Type B pancreatic cell (in vitro differentiated cells): ENCODE results near the gene HDAC10. TPM values are rescaled to one million over a fixed set of nuclear protein-coding genes. Genes with fewer than 3 reads are reported as not detected.
A peak's percentile ranks its signal among the peaks of the same experiment; 100 is the strongest.

Source experiments
- DNase-seq: peaks from one replicate; pipeline ENCODE4 v3.0.0; 2021; ENCODE audit warnings: mixed read lengths; ENCODE audit not compliant: unreplicated experiment; ENCODE audit errors: extremely low spot score
- H3K27ac Mint-ChIP-seq: 2 replicates; pipeline ENCODE4 v1.8.0; 2021; ENCODE audit warnings: mild to moderate bottlenecking, mixed read lengths
- H3K27me3 Mint-ChIP-seq: 2 replicates; pipeline ENCODE4 v1.8.0; 2021; ENCODE audit warnings: mixed read lengths
- H3K36me3 Mint-ChIP-seq: 2 replicates; pipeline ENCODE4 v1.8.0; 2021; ENCODE audit warnings: mixed read lengths
- H3K4me1 Mint-ChIP-seq: one replicate; pipeline ENCODE4 v1.8.0; 2021; ENCODE audit warnings: mixed read lengths; ENCODE audit not compliant: unreplicated experiment
- H3K4me3 Mint-ChIP-seq: 2 replicates; pipeline ENCODE4 v1.8.0; 2021; ENCODE audit warnings: mild to moderate bottlenecking, mixed read lengths
- H3K9me3 Mint-ChIP-seq: 2 replicates; pipeline ENCODE4 v1.8.0; 2021; ENCODE audit warnings: mixed read lengths
- total RNA-seq: library from RNA; stranded (reverse); gene quantifications from 2 replicates; pipeline ENCODE4 v1.2.1, GENCODE V29; 2021; ENCODE audit warnings: low replicate concordance
- TF ChIP-seq, protein P1 (sequence below): fragments of 200-600 bp; sonication (generic); conservative IDR thresholded peaks from 2 replicates; pipeline ENCODE4 v1.5.0; 2021; ENCODE audit warnings: antibody characterized with exemption, mild to moderate bottlenecking

The HDAC10 gene
- total RNA-seq, 1 donor from 2014 or later, result 37.1 TPM

DNA sequence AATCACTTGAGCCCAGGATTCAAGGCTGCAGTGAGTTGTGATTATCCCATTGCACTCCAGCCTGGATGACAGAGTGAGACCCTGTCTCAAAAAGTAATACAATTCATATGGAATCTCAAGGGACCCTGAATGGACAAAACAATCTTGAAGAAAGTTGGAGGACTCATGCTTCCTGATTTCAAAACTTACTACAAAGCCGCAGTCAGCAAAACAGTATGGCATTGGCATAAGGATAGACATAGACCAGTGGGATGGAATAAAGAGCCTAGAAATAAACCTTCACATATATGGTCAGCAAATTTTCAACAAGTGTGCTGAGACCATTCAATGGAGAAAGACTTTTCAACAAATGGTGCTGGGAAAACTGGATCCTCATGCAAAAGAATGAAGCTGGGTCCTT, 47.8 kb downstream of the HDAC10 start:
- H3K27me3 Mint-ChIP-seq, result no peaks in the 10 kb centered on the region
- DNase-seq, result no peak
- H3K4me3 Mint-ChIP-seq, result no peak overlapping the region
- no peaks in the 10 kb centered on the region for H3K9me3 Mint-ChIP-seq
- H3K36me3 Mint-ChIP-seq, result peaks cover 20% of the 10 kb centered on the region
- H3K27ac Mint-ChIP-seq, result no peak overlapping the region
- peaks cover 16% of the 10 kb centered on the region for H3K4me1 Mint-ChIP-seq
- TF ChIP-seq, protein P1, sequence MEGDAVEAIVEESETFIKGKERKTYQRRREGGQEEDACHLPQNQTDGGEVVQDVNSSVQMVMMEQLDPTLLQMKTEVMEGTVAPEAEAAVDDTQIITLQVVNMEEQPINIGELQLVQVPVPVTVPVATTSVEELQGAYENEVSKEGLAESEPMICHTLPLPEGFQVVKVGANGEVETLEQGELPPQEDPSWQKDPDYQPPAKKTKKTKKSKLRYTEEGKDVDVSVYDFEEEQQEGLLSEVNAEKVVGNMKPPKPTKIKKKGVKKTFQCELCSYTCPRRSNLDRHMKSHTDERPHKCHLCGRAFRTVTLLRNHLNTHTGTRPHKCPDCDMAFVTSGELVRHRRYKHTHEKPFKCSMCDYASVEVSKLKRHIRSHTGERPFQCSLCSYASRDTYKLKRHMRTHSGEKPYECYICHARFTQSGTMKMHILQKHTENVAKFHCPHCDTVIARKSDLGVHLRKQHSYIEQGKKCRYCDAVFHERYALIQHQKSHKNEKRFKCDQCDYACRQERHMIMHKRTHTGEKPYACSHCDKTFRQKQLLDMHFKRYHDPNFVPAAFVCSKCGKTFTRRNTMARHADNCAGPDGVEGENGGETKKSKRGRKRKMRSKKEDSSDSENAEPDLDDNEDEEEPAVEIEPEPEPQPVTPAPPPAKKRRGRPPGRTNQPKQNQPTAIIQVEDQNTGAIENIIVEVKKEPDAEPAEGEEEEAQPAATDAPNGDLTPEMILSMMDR, result no peak

DNA sequence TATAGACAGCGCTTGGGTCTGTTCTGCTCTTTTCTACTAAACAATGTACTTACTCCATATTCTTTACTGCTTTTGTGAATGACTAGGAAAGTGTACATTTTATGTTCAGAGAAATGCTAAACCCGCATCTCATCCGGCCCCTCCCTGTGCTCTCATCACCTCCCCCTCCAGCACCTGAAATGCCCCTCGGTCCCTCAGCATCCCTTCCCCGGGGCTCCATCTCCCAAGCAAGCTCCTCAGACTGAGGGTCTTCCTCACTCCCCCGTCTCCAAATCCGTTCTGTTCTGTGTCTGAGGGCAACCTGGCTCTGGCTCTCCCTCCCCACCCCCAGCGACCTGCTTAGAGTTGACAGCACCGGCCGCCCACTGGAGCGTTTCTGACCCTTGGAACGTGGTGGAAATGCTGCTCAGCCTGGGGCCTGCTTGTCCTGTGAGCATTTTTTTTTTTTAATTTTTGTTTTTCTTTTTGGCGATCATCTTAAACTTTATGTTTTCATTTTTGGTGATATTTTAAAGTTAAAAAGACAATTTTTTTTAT, 48.9 kb downstream of the HDAC10 start:
- Mint-ChIP-seq H3K4me3 (peak overlapping the region; percentile 90), H3K9me3 (no peaks in the 10 kb centered on the region), H3K27ac (peak overlapping the region; percentile 76), H3K4me1 (peaks cover 16% of the 10 kb centered on the region), H3K27me3 (no peaks in the 10 kb centered on the region), H3K36me3 (peaks cover 20% of the 10 kb centered on the region)
- TF ChIP-seq, protein P1, result no peak
- DNase-seq, result no peak

DNA sequence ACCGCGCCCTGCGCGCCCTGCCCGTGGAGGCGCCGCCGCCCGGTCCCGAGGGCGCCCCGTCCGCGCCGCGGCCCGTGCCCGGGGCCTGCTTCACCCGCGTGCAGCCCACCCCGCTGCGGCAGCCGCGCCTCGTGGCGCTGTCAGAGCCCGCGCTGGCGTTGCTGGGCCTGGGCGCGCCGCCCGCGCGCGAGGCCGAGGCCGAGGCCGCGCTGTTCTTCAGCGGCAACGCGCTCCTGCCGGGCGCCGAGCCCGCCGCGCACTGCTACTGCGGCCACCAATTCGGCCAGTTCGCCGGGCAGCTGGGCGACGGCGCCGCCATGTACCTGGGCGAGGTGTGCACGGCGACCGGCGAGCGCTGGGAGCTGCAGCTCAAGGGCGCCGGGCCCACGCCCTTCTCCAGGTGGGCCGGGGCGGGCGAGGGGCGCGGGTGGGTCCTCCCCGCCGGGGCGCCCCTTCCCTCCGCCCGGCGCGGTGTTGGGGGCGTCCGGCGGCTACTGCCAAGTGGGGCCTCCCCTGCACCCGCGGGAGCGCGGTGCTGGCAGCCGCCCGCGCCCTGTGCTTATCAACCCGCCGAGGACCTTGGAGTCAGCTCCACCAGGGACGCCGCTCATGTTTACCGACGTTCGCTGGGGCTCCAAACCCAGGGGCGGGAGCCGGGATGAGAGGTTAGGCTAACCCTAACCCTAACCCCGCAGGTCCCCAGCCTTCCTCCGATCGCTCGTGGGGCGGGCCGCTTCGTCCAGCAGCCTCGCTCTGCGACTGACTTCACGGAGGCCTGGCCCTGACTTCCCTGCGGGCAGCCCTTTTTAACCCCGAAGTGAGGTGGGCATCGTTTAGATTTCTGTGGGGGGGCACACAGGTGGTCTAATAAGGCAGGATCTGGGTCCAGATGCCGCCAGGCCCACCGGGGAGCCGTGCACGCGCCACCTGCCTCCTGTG, 49.6 kb downstream of the HDAC10 start:
- DNase-seq, result no peak
- peak overlapping the region; percentile 76 for H3K27ac Mint-ChIP-seq
- H3K27me3 Mint-ChIP-seq, result no peaks in the 10 kb centered on the region
- TF ChIP-seq, protein P1, result no peak
- H3K9me3 Mint-ChIP-seq, result no peaks in the 10 kb centered on the region
- peak overlapping the region; percentile 90 for H3K4me3 Mint-ChIP-seq
- peaks cover 20% of the 10 kb centered on the region for H3K36me3 Mint-ChIP-seq
- H3K4me1 Mint-ChIP-seq, result peaks cover 16% of the 10 kb centered on the region

DNA sequence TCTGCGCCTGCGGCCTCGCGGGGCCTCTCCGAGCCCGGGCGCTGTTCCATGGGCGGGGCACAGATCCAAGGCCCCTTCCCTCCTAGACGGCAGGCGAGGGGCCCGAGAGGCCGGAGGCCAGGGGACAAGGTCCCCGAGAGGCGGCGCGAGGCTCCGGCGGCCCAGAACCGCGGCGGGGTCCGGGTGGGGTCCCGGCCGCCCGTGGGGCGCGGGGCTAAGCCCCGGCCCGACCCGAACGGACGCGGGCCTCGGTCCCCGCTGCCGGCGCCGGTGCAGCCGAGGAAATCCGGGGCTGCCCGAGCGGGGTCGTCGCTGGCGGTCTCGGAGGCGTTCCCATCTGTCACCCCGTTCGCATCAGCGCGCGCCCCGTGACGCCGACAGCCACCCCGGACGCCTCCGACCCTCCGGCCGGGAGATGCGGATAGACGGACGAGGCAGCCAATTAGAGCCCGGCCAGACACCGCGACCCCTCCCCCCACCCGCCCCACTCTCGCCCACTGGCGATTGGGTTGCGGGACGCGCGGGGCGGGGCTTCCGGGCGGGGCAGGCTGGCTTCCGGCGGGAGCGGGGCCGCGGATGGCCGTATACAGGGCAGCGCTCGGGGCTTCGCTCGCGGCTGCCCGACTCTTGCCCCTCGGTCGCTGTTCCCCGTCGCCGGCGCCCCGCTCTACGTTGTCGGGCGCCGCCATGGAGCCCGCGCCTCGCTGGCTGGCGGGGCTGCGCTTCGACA, 50.4 kb downstream of the HDAC10 start, which contains the start of gene SELENOO:
Gene SELENOO, plus strand, starts transcription at position 551 of the 730 bp plus-strand sequence. Its CDS starts 26 bp downstream, at position 577.
- Mint-ChIP-seq H3K9me3 (no peaks in the 10 kb centered on the region), H3K27ac (peak within 1 kb of the TSS; percentile 76), H3K4me3 (peak within 1 kb of the TSS; percentile 90), H3K27me3 (no peaks in the 10 kb centered on the region), H3K36me3 (peaks cover 20% of the 10 kb centered on the region), H3K4me1 (peaks cover 16% of the 10 kb centered on the region)
- peak; percentile 92 for DNase-seq
- TF ChIP-seq, protein P1, result no peak

DNA sequence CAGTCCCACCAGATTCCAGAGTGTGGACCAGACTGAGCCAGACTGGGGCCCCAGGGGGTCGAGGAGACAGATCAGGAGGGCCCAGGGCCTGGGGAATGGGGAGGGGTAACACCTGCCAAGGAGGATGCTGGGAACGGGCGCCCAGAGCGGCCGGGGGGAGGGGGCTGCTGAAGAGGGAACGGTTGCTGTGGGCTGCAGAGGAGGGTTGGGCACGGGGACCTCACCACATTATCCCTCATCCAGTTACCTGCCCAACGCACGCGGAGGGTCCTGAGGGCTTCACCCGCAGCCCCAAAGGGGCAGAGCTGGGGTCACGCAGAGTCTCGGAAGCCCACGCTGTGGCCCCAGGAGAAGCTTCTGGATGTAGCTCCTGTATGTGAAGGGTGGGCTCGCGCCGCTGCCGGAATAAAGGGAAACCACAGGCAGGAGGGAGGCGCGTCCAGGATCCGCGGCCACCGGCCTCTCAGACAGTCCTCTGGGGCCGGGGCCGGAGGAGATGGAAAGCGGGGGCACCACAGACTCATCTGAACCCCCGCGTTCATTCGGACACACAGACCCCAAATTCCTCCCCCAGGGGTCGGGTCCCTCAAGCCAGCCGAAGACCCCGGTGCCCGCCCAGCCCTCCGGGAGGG, 51.1 kb downstream of the HDAC10 start:
- H3K4me1 Mint-ChIP-seq, result peaks cover 12% of the 10 kb centered on the region
- no peak for DNase-seq
- H3K9me3 Mint-ChIP-seq, result no peaks in the 10 kb centered on the region
- peaks cover 18% of the 10 kb centered on the region for H3K36me3 Mint-ChIP-seq
- TF ChIP-seq, protein P1, result no peak
- no peak overlapping the region for H3K27ac Mint-ChIP-seq
- no peaks in the 10 kb centered on the region for H3K27me3 Mint-ChIP-seq
- peak overlapping the region; percentile 73 for H3K4me3 Mint-ChIP-seq
